ENCODE data around the gene CASR.

The CASR gene

GRCh38 chr3:122235147-122235546 lies 51.7 kb downstream of the CASR start:
- no peak for TF ChIP-seq TOX (CRISPR knock-in tag; IDR thresholded peaks at IDR 0.05; ENCODE audit: borderline replicate concordance)
- TF ChIP-seq, protein P1, sequence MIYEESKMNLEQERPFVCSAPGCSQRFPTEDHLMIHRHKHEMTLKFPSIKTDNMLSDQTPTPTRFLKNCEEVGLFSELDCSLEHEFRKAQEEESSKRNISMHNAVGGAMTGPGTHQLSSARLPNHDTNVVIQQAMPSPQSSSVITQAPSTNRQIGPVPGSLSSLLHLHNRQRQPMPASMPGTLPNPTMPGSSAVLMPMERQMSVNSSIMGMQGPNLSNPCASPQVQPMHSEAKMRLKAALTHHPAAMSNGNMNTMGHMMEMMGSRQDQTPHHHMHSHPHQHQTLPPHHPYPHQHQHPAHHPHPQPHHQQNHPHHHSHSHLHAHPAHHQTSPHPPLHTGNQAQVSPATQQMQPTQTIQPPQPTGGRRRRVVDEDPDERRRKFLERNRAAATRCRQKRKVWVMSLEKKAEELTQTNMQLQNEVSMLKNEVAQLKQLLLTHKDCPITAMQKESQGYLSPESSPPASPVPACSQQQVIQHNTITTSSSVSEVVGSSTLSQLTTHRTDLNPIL (CRISPR knock-in tag; IDR thresholded peaks at IDR 0.05; ENCODE audit: low read depth) = no peak
- no peak for TF ChIP-seq ZC3H10 (CRISPR knock-in tag; IDR thresholded peaks at IDR 0.05)
- no peak for TF ChIP-seq ESRRG (CRISPR knock-in tag; IDR thresholded peaks at IDR 0.05)
- TF ChIP-seq ZFP3 (CRISPR knock-in tag; IDR thresholded peaks at IDR 0.05) = no peak
- TF ChIP-seq ARNTL (CRISPR knock-in tag; IDR thresholded peaks at IDR 0.05; ENCODE audit: borderline replicate concordance, low read depth) = no peak
- no peak for TF ChIP-seq OSR1 (CRISPR knock-in tag; IDR thresholded peaks at IDR 0.05)
- no peak for TF ChIP-seq SNAI2 (CRISPR knock-in tag; IDR thresholded peaks at IDR 0.05)
- no peak for TF ChIP-seq CSRNP3 (CRISPR knock-in tag; IDR thresholded peaks at IDR 0.05)
- TF ChIP-seq GLIS3 (CRISPR knock-in tag; IDR thresholded peaks at IDR 0.05) = no peak
- TF ChIP-seq, protein P2, sequence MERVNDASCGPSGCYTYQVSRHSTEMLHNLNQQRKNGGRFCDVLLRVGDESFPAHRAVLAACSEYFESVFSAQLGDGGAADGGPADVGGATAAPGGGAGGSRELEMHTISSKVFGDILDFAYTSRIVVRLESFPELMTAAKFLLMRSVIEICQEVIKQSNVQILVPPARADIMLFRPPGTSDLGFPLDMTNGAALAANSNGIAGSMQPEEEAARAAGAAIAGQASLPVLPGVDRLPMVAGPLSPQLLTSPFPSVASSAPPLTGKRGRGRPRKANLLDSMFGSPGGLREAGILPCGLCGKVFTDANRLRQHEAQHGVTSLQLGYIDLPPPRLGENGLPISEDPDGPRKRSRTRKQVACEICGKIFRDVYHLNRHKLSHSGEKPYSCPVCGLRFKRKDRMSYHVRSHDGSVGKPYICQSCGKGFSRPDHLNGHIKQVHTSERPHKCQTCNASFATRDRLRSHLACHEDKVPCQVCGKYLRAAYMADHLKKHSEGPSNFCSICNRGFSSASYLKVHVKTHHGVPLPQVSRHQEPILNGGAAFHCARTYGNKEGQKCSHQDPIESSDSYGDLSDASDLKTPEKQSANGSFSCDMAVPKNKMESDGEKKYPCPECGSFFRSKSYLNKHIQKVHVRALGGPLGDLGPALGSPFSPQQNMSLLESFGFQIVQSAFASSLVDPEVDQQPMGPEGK (CRISPR knock-in tag; IDR thresholded peaks at IDR 0.05; ENCODE audit: borderline replicate concordance) = no peak
- no peak for ATAC-seq

GRCh38 chr3:122239112-122239511 lies 55.6 kb downstream of the CASR start:
- TF ChIP-seq ZNF565 (CRISPR knock-in tag; conservative IDR thresholded peaks at IDR 0.05; ENCODE audit: low read depth) (no peak), POU6F1 (CRISPR knock-in tag; IDR thresholded peaks at IDR 0.05; ENCODE audit: borderline replicate concordance, low read depth) (no peak), ZC3H10 (CRISPR knock-in tag; IDR thresholded peaks at IDR 0.05) (no peak), GLIS3 (CRISPR knock-in tag; IDR thresholded peaks at IDR 0.05) (no peak), SNAI2 (CRISPR knock-in tag; IDR thresholded peaks at IDR 0.05) (no peak)
- TF ChIP-seq, protein P2 (CRISPR knock-in tag; IDR thresholded peaks at IDR 0.05; ENCODE audit: borderline replicate concordance) = no peak
- ATAC-seq = no peak

DNA sequence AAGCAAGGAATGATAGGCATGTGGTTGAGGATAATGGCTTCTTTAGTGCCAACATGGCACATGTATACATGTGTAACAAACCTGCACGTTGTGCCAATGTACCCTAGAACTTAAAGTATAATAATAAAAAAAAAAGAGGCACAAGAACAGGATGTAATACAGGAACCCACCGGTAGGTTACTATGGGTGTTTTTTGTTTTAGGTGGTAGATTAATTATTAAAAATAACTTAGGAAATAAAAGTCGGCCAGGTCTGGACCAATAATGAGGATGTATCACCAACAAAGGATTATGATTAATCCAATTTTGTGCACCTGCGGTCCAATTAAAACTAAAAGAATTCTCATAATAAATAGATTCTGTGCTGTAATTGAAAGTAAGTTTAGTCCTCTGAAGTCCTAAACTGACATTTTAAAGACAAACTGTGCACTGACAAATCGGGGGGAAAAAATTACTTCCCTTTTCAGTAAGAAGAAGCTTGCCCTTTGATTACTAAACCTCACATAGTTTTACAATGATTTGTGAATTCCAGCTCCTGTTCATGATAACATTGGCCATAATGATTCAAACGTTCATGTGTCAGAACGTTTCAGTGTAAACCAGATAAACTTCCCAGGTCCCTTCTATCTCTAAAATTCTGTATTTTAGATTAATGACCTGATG lies 62.2 kb downstream of the CASR start:
- TF ChIP-seq ZNF70 (CRISPR knock-in tag; IDR thresholded peaks at IDR 0.05) (no peak), OSR1 (CRISPR knock-in tag; IDR thresholded peaks at IDR 0.05) (no peak)
- no peak for ATAC-seq

GRCh38 chr3:122246199-122246598 lies 62.7 kb downstream of the CASR start:
- no peak for ATAC-seq

More at GRCh38 chr3:122246199-122246598, 62.7 kb downstream of the CASR start:
- no peak for TF ChIP-seq ISL1 (CRISPR knock-in tag; IDR thresholded peaks at IDR 0.05)
- TF ChIP-seq PPARA (CRISPR knock-in tag; IDR thresholded peaks at IDR 0.05; ENCODE audit: borderline replicate concordance) = no peak
- TF ChIP-seq ZC3H10 (CRISPR knock-in tag; IDR thresholded peaks at IDR 0.05) = no peak
- no peak for TF ChIP-seq ZNF8 (CRISPR knock-in tag; IDR thresholded peaks at IDR 0.05)
- TF ChIP-seq BACH2 (CRISPR knock-in tag; IDR thresholded peaks at IDR 0.05; ENCODE audit: borderline replicate concordance) = no peak
- TF ChIP-seq, protein P2 (CRISPR knock-in tag; IDR thresholded peaks at IDR 0.05; ENCODE audit: borderline replicate concordance) = no peak
- no peak for TF ChIP-seq ZNF565 (CRISPR knock-in tag; conservative IDR thresholded peaks at IDR 0.05; ENCODE audit: low read depth)
- no peak for TF ChIP-seq ZNF70 (CRISPR knock-in tag; IDR thresholded peaks at IDR 0.05)
- TF ChIP-seq SNAI2 (CRISPR knock-in tag; IDR thresholded peaks at IDR 0.05) = no peak
- no peak for TF ChIP-seq TCF4 (CRISPR knock-in tag; IDR thresholded peaks at IDR 0.05; ENCODE audit: borderline replicate concordance)
- TF ChIP-seq ESRRG (CRISPR knock-in tag; IDR thresholded peaks at IDR 0.05) = no peak
- TF ChIP-seq, protein P3, sequence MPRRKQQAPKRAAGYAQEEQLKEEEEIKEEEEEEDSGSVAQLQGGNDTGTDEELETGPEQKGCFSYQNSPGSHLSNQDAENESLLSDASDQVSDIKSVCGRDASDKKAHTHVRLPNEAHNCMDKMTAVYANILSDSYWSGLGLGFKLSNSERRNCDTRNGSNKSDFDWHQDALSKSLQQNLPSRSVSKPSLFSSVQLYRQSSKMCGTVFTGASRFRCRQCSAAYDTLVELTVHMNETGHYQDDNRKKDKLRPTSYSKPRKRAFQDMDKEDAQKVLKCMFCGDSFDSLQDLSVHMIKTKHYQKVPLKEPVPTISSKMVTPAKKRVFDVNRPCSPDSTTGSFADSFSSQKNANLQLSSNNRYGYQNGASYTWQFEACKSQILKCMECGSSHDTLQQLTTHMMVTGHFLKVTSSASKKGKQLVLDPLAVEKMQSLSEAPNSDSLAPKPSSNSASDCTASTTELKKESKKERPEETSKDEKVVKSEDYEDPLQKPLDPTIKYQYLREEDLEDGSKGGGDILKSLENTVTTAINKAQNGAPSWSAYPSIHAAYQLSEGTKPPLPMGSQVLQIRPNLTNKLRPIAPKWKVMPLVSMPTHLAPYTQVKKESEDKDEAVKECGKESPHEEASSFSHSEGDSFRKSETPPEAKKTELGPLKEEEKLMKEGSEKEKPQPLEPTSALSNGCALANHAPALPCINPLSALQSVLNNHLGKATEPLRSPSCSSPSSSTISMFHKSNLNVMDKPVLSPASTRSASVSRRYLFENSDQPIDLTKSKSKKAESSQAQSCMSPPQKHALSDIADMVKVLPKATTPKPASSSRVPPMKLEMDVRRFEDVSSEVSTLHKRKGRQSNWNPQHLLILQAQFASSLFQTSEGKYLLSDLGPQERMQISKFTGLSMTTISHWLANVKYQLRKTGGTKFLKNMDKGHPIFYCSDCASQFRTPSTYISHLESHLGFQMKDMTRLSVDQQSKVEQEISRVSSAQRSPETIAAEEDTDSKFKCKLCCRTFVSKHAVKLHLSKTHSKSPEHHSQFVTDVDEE (CRISPR knock-in tag; IDR thresholded peaks at IDR 0.05) = no peak
- TF ChIP-seq GLIS3 (CRISPR knock-in tag; IDR thresholded peaks at IDR 0.05) = no peak
